H1 (cell line): ENCODE results near the gene ZC3H14. TPM values are rescaled to one million over a fixed set of nuclear protein-coding genes. Genes with fewer than 3 reads are reported as not detected.

Source experiments
- CTCF ChIA-PET: fragments of 300-600 bp; sonication (Branson Sonifier 250); formaldehyde crosslinking; loops from one replicate; lab custom pipeline; 2021; ENCODE audit not compliant: partially characterized antibody; lab: Charles Lee
- POLR2A ChIA-PET: fragments of 300-600 bp; sonication (Branson Sonifier 250); formaldehyde crosslinking; loops from one replicate; lab custom pipeline; 2021; ENCODE audit warnings: inconsistent platforms; ENCODE audit not compliant: partially characterized antibody; lab: Charles Lee
- DNase-seq, 2 experiments: peaks; one replicate each; pipeline versions ENCODE4 v3.0.0 to v3.0.0-alpha.2; 2010 to 2022; ENCODE audit warnings: low spot score in 2 of 2, low read depth in 1 of 2, mixed read lengths in 1 of 2
- FAIRE-seq: peaks from 2 replicates; lab custom pipeline; 2011; peaks lifted over from hg19 to GRCh38; lab: Jason Lieb, UNC
- H2AFZ ChIP-seq: 2 replicates; pipeline ENCODE4 v1.8.1; 2012; ENCODE audit warnings: low read length, inconsistent platforms
- H2AK5ac ChIP-seq: 2 replicates; pipeline ENCODE4 v1.6.1; 2013; ENCODE audit warnings: low read depth, low read length
- H2BK120ac ChIP-seq: replicated peaks from 2 replicates; pipeline ENCODE3; 2013; ENCODE audit warnings: low read depth, low read length, inconsistent platforms
- H2BK12ac ChIP-seq: 2 replicates; pipeline ENCODE4 v1.6.1; 2013; ENCODE audit warnings: low read depth, low read length
- H2BK15ac ChIP-seq: 2 replicates; pipeline ENCODE4 v1.6.1; 2013; ENCODE audit warnings: low read length
- H2BK20ac ChIP-seq: 2 replicates; pipeline ENCODE4 v1.6.1; 2013; ENCODE audit warnings: low read length
- H2BK5ac ChIP-seq: 2 replicates; pipeline ENCODE4 v1.6.1; 2013; ENCODE audit warnings: low read depth, low read length
- H3K14ac ChIP-seq: 2 replicates; pipeline ENCODE4 v1.6.1; 2013; ENCODE audit warnings: inconsistent platforms; ENCODE audit not compliant: insufficient read length
- H3K18ac ChIP-seq: 2 replicates; pipeline ENCODE4 v1.6.1; 2013; ENCODE audit warnings: low read length; ENCODE audit errors: extremely low read depth
- H3K23ac ChIP-seq: 2 replicates; pipeline ENCODE4 v1.6.1; 2013; ENCODE audit warnings: inconsistent platforms; ENCODE audit not compliant: insufficient read length
- H3K23me2 ChIP-seq: 2 replicates; pipeline ENCODE4 v1.6.1; 2013; ENCODE audit warnings: low read depth, low read length
- H3K27ac ChIP-seq: 2 replicates; pipeline ENCODE4 v1.6.1; 2011; ENCODE audit warnings: low read depth, low read length, inconsistent platforms
- H3K27me3 ChIP-seq, 4 experiments: replicated peaks in 1 of 4; 1 replicate in 1 of 4; 2 replicates in 3 of 4; pipeline versions ENCODE4 v1.6.1 to v1.8.1; 2011 to 2013; ENCODE audit warnings: low read length in 3 of 4, mild to moderate bottlenecking in 3 of 4, inconsistent platforms in 2 of 4, mixed read lengths in 2 of 4, moderate library complexity in 1 of 4; ENCODE audit not compliant: control insufficient read depth in 3 of 4, insufficient read depth in 3 of 4; ENCODE audit errors: extremely low read depth in 1 of 4
- H3K36me3 ChIP-seq, 4 experiments: 2 replicates each; pipeline versions ENCODE4 v1.6.1 to v1.8.1; 2011 to 2013; ENCODE audit warnings: mild to moderate bottlenecking in 4 of 4, low read length in 3 of 4, moderate library complexity in 2 of 4, control low read depth in 1 of 4, inconsistent platforms in 1 of 4; ENCODE audit not compliant: insufficient read depth in 4 of 4, control insufficient read depth in 2 of 4
- H3K4ac ChIP-seq: replicated peaks from 2 replicates; pipeline ENCODE3; 2013; ENCODE audit warnings: low read length, low read depth, mixed read lengths, inconsistent platforms; ENCODE audit not compliant: insufficient read length
- H3K4me1 ChIP-seq, 4 experiments: replicated peaks in 1 of 4; 1 replicate in 1 of 4; 2 replicates in 3 of 4; pipeline versions ENCODE4 v1.6.1 to v1.8.1; 2011 to 2013; ENCODE audit warnings: low read length in 3 of 4, inconsistent platforms in 2 of 4, mixed read lengths in 1 of 4; ENCODE audit not compliant: insufficient read depth in 4 of 4, control insufficient read depth in 3 of 4
- H3K4me2 ChIP-seq, 2 experiments: 2 replicates each; pipeline versions ENCODE4 v1.6.1 to v1.8.1; 2011 to 2013; ENCODE audit warnings: low read depth in 2 of 2, low read length in 2 of 2, control low read depth in 1 of 2, inconsistent platforms in 1 of 2, mild to moderate bottlenecking in 1 of 2; ENCODE audit not compliant: insufficient read depth in 1 of 2
- H3K4me3 ChIP-seq, 4 experiments: fragments of 200-600, 300-600 bp in 1 of 4; sonication (generic), shearing (Covaris generic), sonication (Bioruptor Twin) in 1 of 4; 2 replicates each; pipeline versions ENCODE4 v1.5.1 to v1.8.1; 2011 to 2016; ENCODE audit warnings: low read length in 4 of 4, low read depth in 3 of 4, control low read depth in 2 of 4, inconsistent platforms in 2 of 4, mild to moderate bottlenecking in 2 of 4, mixed read lengths in 1 of 4, moderate library complexity in 1 of 4; ENCODE audit not compliant: insufficient read depth in 2 of 4; ENCODE audit errors: extremely low read depth in 1 of 4
- H3K56ac ChIP-seq: replicated peaks from 2 replicates; pipeline ENCODE3; 2013; ENCODE audit warnings: low read depth, mild to moderate bottlenecking, mixed read lengths, low read length, inconsistent platforms; ENCODE audit not compliant: insufficient read length
- H3K79me1 ChIP-seq: 2 replicates; pipeline ENCODE4 v1.6.1; 2013; ENCODE audit warnings: low read depth, low read length, control low read depth
- H3K79me2 ChIP-seq, 2 experiments: 2 replicates each; pipeline versions ENCODE4 v1.6.1 to v1.8.1; 2012 to 2013; ENCODE audit warnings: low read length in 2 of 2, mild to moderate bottlenecking in 2 of 2, inconsistent platforms in 1 of 2; ENCODE audit not compliant: insufficient read depth in 2 of 2, control insufficient read depth in 1 of 2
- H3K9ac ChIP-seq, 4 experiments: replicated peaks in 1 of 4; 1 replicate in 1 of 4; 2 replicates in 3 of 4; pipeline versions ENCODE4 v1.6.1 to v1.8.1; 2011 to 2013; ENCODE audit warnings: low read depth in 3 of 4, low read length in 3 of 4, control low read depth in 2 of 4, mild to moderate bottlenecking in 2 of 4, moderate library complexity in 2 of 4, inconsistent platforms in 1 of 4; ENCODE audit errors: extremely low read depth in 1 of 4
- H3K9me3 ChIP-seq, 2 experiments: 2 replicates each; pipeline versions ENCODE4 v1.6.1 to v1.8.1; 2012 to 2013; ENCODE audit warnings: mild to moderate bottlenecking in 2 of 2, moderate library complexity in 2 of 2, control low read depth in 1 of 2, inconsistent platforms in 1 of 2, low read depth in 1 of 2, low read length in 1 of 2, mixed read lengths in 1 of 2; ENCODE audit not compliant: insufficient read depth in 2 of 2
- H4K20me1 ChIP-seq, 2 experiments: replicated peaks in 1 of 2; 2 replicates each; pipeline versions ENCODE3 to v1.8.1; 2011 to 2013; ENCODE audit warnings: inconsistent platforms in 2 of 2, low read length in 2 of 2, mild to moderate bottlenecking in 1 of 2; ENCODE audit not compliant: insufficient read depth in 2 of 2, control insufficient read depth in 1 of 2
- H4K5ac ChIP-seq: 2 replicates; pipeline ENCODE4 v1.6.1; 2013; ENCODE audit warnings: low read length, low read depth, mixed read lengths, inconsistent platforms; ENCODE audit not compliant: insufficient read length
- H4K8ac ChIP-seq: 2 replicates; pipeline ENCODE4 v1.8.0; 2013; ENCODE audit warnings: mild to moderate bottlenecking, moderate library complexity, low read length, inconsistent platforms; ENCODE audit not compliant: insufficient read depth; ENCODE audit errors: extremely low read depth
- H4K91ac ChIP-seq: replicated peaks from 2 replicates; pipeline ENCODE3; 2013; ENCODE audit warnings: low read length, mixed read lengths, inconsistent platforms; ENCODE audit not compliant: insufficient read length
- BCL11A ChIP-seq, 2 experiments: IDR thresholded peaks; one replicate each; pipeline ENCODE4 v1.6.1; 2011; ENCODE audit warnings: low read depth in 2 of 2, low read length in 2 of 2, mild to moderate bottlenecking in 2 of 2
- CTBP2 ChIP-seq: IDR thresholded peaks from 2 replicates; pipeline ENCODE4 v1.7.0; 2011; ENCODE audit warnings: borderline replicate concordance, mild to moderate bottlenecking, moderate library complexity, mixed read lengths, low read length; ENCODE audit not compliant: insufficient read depth, insufficient read length
- E2F6 ChIP-seq: IDR thresholded peaks from 2 replicates; pipeline ENCODE4 v1.6.1; 2012; ENCODE audit warnings: inconsistent platforms
- GABPA ChIP-seq: IDR thresholded peaks from 2 replicates; pipeline ENCODE4 v1.6.1; 2011; ENCODE audit warnings: mild to moderate bottlenecking, low read length, moderate library complexity, borderline replicate concordance; ENCODE audit not compliant: insufficient read depth
- JUN ChIP-seq: IDR thresholded peaks from 2 replicates; pipeline ENCODE4 v1.6.1; 2011; ENCODE audit warnings: low read depth, mild to moderate bottlenecking, improper control_type of control experiment, low read length
- KDM5A ChIP-seq: fragments of 200-600 bp; IDR thresholded peaks from 2 replicates; pipeline ENCODE4 v1.7.1; 2012; ENCODE audit warnings: mild to moderate bottlenecking, low read length, inconsistent platforms, mixed read lengths
- MAFK ChIP-seq: IDR thresholded peaks from 2 replicates; pipeline ENCODE4 v1.6.1; 2012; ENCODE audit warnings: low read depth, mild to moderate bottlenecking, improper control_type of control experiment, low read length
- SP4 ChIP-seq: IDR thresholded peaks from 2 replicates; pipeline ENCODE4 v1.6.1; 2012; ENCODE audit warnings: low read length, inconsistent platforms
- TBP ChIP-seq: IDR thresholded peaks from 2 replicates; pipeline ENCODE4 v1.6.1; 2011; ENCODE audit warnings: low read depth, low read length, improper control_type of control experiment
- TEAD4 ChIP-seq: IDR thresholded peaks from 2 replicates; pipeline ENCODE4 v1.6.1; 2012; ENCODE audit warnings: low read depth, low read length, inconsistent platforms, mixed read lengths
- WGBS, 2 experiments: shearing (Covaris generic) in 1 of 2; methylation state at CpG; one replicate each; pipeline versions ENCODE4 v1.1.6 to v1.1.7; 2013 to 2015; ENCODE audit warnings: low lambda C conversion rate in 2 of 2, mixed read lengths in 2 of 2, inconsistent platforms in 1 of 2, low coverage in 1 of 2, missing lambda C conversion rate in 1 of 2; ENCODE audit not compliant: insufficient replicate concordance in 2 of 2, insufficient coverage in 1 of 2, insufficient read length in 1 of 2; ENCODE audit errors: extremely low coverage in 1 of 2, missing lambda C conversion rate in 1 of 2; 5-methylcytosine and 5-hydroxymethylcytosine counted together
- polyA plus RNA-seq, 7 experiments: library from polyadenylated mRNA; depleted of rRNA in 3 of 7; stranded (reverse) in 5 of 7; unstranded in 2 of 7; fragments of >200 nt in 5 of 7; fragments of 200-250 nt in 2 of 7; gene quantifications; 1 replicate in 5 of 7; 2 replicates in 1 of 7; 4 replicates in 1 of 7; pipeline versions ENCODE4 v1.2.1 to v1.2.3, GENCODE V29; 2011 to 2013; ENCODE audit warnings: missing spikeins in 2 of 7, mixed read lengths in 2 of 7
- total RNA-seq: library from RNA; stranded (reverse); fragmentation: NEBNext Ultra II Directional; extraction: Animal tissue kit (Norgen Biotek cat#: 25700); gene quantifications from 2 replicates; pipeline ENCODE4 v1.2.1, GENCODE V29; 2021
- TF ChIP-seq, protein P1 (sequence below), 3 experiments: IDR thresholded peaks; 1 replicate in 2 of 3; 2 replicates in 1 of 3; pipeline versions ENCODE4 v1.5.1 to v1.6.1; 2011; ENCODE audit warnings: low read length in 3 of 3, mild to moderate bottlenecking in 3 of 3, inconsistent platforms in 2 of 3, low read depth in 1 of 3, moderate library complexity in 1 of 3; ENCODE audit not compliant: insufficient read depth in 1 of 3; ENCODE audit errors: control extremely low read depth in 1 of 3

ZC3H14 gene
- total and polyA plus RNA-seq, 2 of the 8 experiments (the other 6 are each of a cell fraction or from before 2014, with no cell fraction given): 86.0 to 99.1 TPM

GRCh38 chr14:88625671-88626070 lies 62.8 kb downstream of the ZC3H14 start:
- Histone ChIP-seq H3K27ac (no peak overlapping the region), H2BK12ac (no peak overlapping the region), H3K36me3 (no peaks in the 10 kb centered on the region), H3K79me2 (no peaks in the 10 kb centered on the region), H3K4me2 (no peak overlapping the region), H2BK120ac (no peak overlapping the region), H3K23me2 (no peaks in the 10 kb centered on the region; the same call in 1 of the 2 replicates), H2AK5ac (no peak overlapping the region), H4K91ac (no peak overlapping the region), H3K56ac (no peak overlapping the region), H2BK20ac (no peak overlapping the region), H3K18ac (no peak overlapping the region), H3K9me3 (no peaks in the 10 kb centered on the region), H3K4me3 (no peak overlapping the region), H3K14ac (no peak overlapping the region), H4K8ac (no peak overlapping the region), H3K4me1 (no peaks in the 10 kb centered on the region), H3K27me3 (no peaks in the 10 kb centered on the region), H3K4ac (no peak overlapping the region), H2AFZ (no peak overlapping the region), H4K5ac (no peak overlapping the region), H4K20me1 (no peaks in the 10 kb centered on the region), H2BK5ac (no peak overlapping the region), H2BK15ac (no peak overlapping the region), H3K23ac (no peak overlapping the region), H3K79me1 (no peaks in the 10 kb centered on the region), H3K9ac (no peak overlapping the region)
- ChIA-PET CTCF (no interaction called here), POLR2A (no interaction called here)
- DNase-seq: no peak
- WGBS, 2 experiments: 93% methylated on average over 3 of the region's 3 CpGs; no CpG with 5 or more reads in 1 of the 2 experiments
- no peak for FAIRE-seq
- TF ChIP-seq GABPA: no peak
- no peak for TF ChIP-seq SP4
- TF ChIP-seq CTBP2: no peak
- TF ChIP-seq JUN: no peak
- TF ChIP-seq, protein P1, sequence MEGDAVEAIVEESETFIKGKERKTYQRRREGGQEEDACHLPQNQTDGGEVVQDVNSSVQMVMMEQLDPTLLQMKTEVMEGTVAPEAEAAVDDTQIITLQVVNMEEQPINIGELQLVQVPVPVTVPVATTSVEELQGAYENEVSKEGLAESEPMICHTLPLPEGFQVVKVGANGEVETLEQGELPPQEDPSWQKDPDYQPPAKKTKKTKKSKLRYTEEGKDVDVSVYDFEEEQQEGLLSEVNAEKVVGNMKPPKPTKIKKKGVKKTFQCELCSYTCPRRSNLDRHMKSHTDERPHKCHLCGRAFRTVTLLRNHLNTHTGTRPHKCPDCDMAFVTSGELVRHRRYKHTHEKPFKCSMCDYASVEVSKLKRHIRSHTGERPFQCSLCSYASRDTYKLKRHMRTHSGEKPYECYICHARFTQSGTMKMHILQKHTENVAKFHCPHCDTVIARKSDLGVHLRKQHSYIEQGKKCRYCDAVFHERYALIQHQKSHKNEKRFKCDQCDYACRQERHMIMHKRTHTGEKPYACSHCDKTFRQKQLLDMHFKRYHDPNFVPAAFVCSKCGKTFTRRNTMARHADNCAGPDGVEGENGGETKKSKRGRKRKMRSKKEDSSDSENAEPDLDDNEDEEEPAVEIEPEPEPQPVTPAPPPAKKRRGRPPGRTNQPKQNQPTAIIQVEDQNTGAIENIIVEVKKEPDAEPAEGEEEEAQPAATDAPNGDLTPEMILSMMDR (IDR thresholded peaks at IDR 0.05; ENCODE audit: control extremely low read depth in 1 of 3, insufficient read depth in 1 of 3, low read depth in 1 of 3, low read length in 3 of 3): no peak
- no peak for TF ChIP-seq E2F6
- no peak for TF ChIP-seq TEAD4
- no peak for TF ChIP-seq KDM5A
- TF ChIP-seq MAFK: no peak
- no peak for TF ChIP-seq BCL11A (IDR thresholded peaks at IDR 0.05; ENCODE audit: low read depth in 2 of 2, low read length in 2 of 2)
- TF ChIP-seq TBP: no peak
